Measurements from ENCODE around the gene SPTLC3. TPM values are rescaled to one million over a fixed set of nuclear protein-coding genes. Genes with fewer than 3 reads are reported as not detected.
"Not testable (repeated sequence)": the region's sequence is repeated elsewhere in the genome, so short reads cannot be mapped to it uniquely, and the experiment has no call there.

SPTLC3 gene
- total and polyA plus RNA-seq, 7 experiments from 2014 or later = 0.24 to 2.4 (median 0.73) TPM

DNA sequence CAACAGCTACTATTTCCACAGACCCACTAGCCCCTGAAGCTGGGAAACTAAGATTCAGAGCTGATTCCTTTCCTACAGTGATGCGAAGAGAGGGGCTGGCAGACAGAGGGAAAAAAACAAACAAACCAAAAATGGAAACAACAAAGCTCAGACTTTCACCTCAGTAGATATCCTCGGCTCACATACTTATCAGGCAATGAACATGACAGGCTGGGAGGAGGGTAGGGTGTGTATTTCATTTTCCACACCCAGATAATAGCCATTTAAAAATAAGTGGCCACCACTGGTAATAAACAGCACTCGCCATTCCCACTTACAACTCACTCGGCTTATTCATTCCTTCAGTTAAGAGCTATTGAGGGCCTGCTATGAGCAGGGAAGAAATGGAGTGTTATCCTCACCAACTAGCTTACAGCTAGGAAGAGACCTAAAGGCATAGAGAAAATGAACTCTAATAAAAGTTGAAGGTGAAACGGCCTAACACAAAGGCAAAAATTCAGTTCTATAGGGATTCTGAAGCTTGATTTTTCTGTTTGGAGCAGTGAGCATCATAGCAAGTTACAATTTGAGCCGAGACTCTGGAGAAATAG is 32.0 kb upstream of the SPTLC3 start:
- CTCF ChIA-PET = no interaction called here
- POLR2A ChIA-PET = no interaction called here
- intact Hi-C loops (cut with micrococcal nuclease) = no loop called here

DNA sequence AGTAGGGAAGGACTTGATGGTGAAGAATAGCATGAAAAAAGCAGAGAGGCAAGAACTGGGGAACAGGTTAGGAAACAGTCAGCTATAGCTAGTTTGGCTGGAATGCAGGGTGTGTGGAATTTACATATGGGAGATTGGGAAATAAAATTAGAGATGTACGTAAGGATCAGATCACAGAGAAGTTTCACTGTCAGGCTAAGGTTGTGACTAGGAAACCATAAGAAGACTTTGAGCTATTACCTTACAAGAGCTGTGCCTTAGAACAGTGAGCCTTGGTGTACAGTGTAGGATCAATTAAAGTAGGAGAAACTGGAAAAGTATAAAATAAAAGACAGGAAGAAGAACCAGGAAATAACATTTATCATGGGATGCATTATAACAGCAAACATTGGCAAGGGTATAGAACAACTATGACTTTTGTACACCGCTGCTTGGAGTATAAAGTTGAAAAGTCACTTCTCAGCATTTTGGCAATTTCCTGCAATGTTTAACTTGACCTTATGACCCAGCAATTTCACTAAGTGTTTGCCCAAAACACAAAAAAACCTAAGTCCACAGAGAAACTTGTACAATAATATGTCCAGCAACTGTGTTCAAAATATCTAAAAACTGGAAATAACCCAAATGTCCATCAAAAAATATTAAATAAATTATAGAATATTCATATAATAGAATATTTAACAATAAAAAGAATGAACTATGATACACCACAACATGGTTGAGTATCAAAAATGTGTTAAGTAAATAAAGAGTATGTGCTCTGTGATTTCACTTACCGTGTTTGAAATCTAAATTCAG is 31.2 kb upstream of the SPTLC3 start:
- CTCF ChIA-PET = no interaction called here
- no peak overlapping the region for H3K27ac Mint-ChIP-seq
- no peaks in the 10 kb centered on the region for H3K4me1 ChIP-seq (ENCODE audit: control insufficient read depth in 2 of 2, insufficient read depth in 2 of 2, low read length in 2 of 2)
- no peak overlapping the region for H3K4me3 Mint-ChIP-seq
- no peaks in the 10 kb centered on the region for H3K9me3 ChIP-seq (ENCODE audit: control insufficient read depth in 2 of 3, low read length in 3 of 3)
- peaks cover 6 to 21% (median 14%) of the 10 kb centered on the region in 5 donors for H3K27me3 Mint-ChIP-seq
- H3K27ac ChIP-seq (ENCODE audit: low read depth, low read length) = no peak overlapping the region
- no peaks in the 10 kb centered on the region for H3K4me1 Mint-ChIP-seq
- H3K27me3 ChIP-seq (ENCODE audit: control insufficient read depth in 2 of 2, insufficient read depth in 2 of 2, low read length in 2 of 2) = no peaks in the 10 kb centered on the region
- intact Hi-C loops (cut with micrococcal nuclease) = no loop called here
- peaks cover 0 to 1% (median 0%) of the 10 kb centered on the region in 11 donors for H3K9me3 Mint-ChIP-seq
- no peak for ATAC-seq
- no peaks in the 10 kb centered on the region for H3K36me3 Mint-ChIP-seq
- no peak for DNase-seq
- POLR2A ChIA-PET = no interaction called here
- no peak overlapping the region for H3K4me3 ChIP-seq (ENCODE audit: low read length)
- no peaks in the 10 kb centered on the region for H3K36me3 ChIP-seq (ENCODE audit: control insufficient read depth in 2 of 3, insufficient read depth in 3 of 3, low read length in 3 of 3)

More for the DNA sequence above, 32.0 kb upstream of the SPTLC3 start:
- Mint-ChIP-seq H3K36me3 (no peaks in the 10 kb centered on the region), H3K4me3 (no peak overlapping the region), H3K4me1 (no peaks in the 10 kb centered on the region), H3K9me3 (peaks cover 0 to 1% (median 0%) of the 10 kb centered on the region in 11 donors), H3K27me3 (peaks cover 6 to 21% (median 14%) of the 10 kb centered on the region in 5 donors), H3K27ac (no peak overlapping the region)
- Histone ChIP-seq H3K4me3 (ENCODE audit: low read length) (no peak overlapping the region), H3K27ac (ENCODE audit: low read depth, low read length) (no peak overlapping the region), H3K36me3 (ENCODE audit: control insufficient read depth in 2 of 3, insufficient read depth in 3 of 3, low read length in 3 of 3) (no peaks in the 10 kb centered on the region), H3K9me3 (ENCODE audit: control insufficient read depth in 2 of 3, low read length in 3 of 3) (no peaks in the 10 kb centered on the region), H3K27me3 (ENCODE audit: control insufficient read depth in 2 of 2, insufficient read depth in 2 of 2, low read length in 2 of 2) (no peaks in the 10 kb centered on the region), H3K4me1 (ENCODE audit: control insufficient read depth in 2 of 2, insufficient read depth in 2 of 2, low read length in 2 of 2) (no peaks in the 10 kb centered on the region)
- DNase-seq (no peak), ATAC-seq (no peak)

GRCh38 chr20:12978126-12978394 is 30.7 kb upstream of the SPTLC3 start:
- CTCF ChIA-PET = no interaction called here

GRCh38 chr20:12978613-12979495 is 29.9 kb upstream of the SPTLC3 start:
- Histone ChIP-seq H3K36me3 (ENCODE audit: control insufficient read depth in 2 of 3, insufficient read depth in 3 of 3, low read length in 3 of 3) (no peaks in the 10 kb centered on the region), H3K9me3 (ENCODE audit: control insufficient read depth in 2 of 3, low read length in 3 of 3) (no peaks in the 10 kb centered on the region), H3K27ac (ENCODE audit: low read depth, low read length) (no peak overlapping the region), H3K4me3 (ENCODE audit: low read length) (no peak overlapping the region), H3K4me1 (ENCODE audit: control insufficient read depth in 2 of 2, insufficient read depth in 2 of 2, low read length in 2 of 2) (no peaks in the 10 kb centered on the region), H3K27me3 (ENCODE audit: control insufficient read depth in 2 of 2, insufficient read depth in 2 of 2, low read length in 2 of 2) (no peaks in the 10 kb centered on the region)
- no peak overlapping the region for H3K4me3 Mint-ChIP-seq
- ATAC-seq = no peak
- ChIA-PET POLR2A (interaction anchor here (0.6 kb wide), 1 partner anchor 31 kb away, joined by 3 read pairs; no protein-coding TSS in a partner anchor), CTCF (no interaction called here)
- H3K9me3 Mint-ChIP-seq = peaks cover 0 to 1% (median 0%) of the 10 kb centered on the region in 11 donors
- intact Hi-C loops (cut with micrococcal nuclease) = no loop called here
- no peak overlapping the region for H3K27ac Mint-ChIP-seq
- DNase-seq = no peak
- no peaks in the 10 kb centered on the region for H3K4me1 Mint-ChIP-seq
- peaks cover 1 to 22% (median 14%) of the 10 kb centered on the region in 5 donors for H3K27me3 Mint-ChIP-seq
- H3K36me3 Mint-ChIP-seq = no peaks in the 10 kb centered on the region

More at GRCh38 chr20:12978126-12978394, 30.7 kb upstream of the SPTLC3 start:
- Histone ChIP-seq H3K4me1 (ENCODE audit: control insufficient read depth in 2 of 2, insufficient read depth in 2 of 2, low read length in 2 of 2) (no peaks in the 10 kb centered on the region), H3K27me3 (ENCODE audit: control insufficient read depth in 2 of 2, insufficient read depth in 2 of 2, low read length in 2 of 2) (no peaks in the 10 kb centered on the region), H3K36me3 (ENCODE audit: control insufficient read depth in 2 of 3, insufficient read depth in 3 of 3, low read length in 3 of 3) (no peaks in the 10 kb centered on the region), H3K4me3 (ENCODE audit: low read length) (no peak overlapping the region), H3K27ac (ENCODE audit: low read depth, low read length) (no peak overlapping the region), H3K9me3 (ENCODE audit: control insufficient read depth in 2 of 3, low read length in 3 of 3) (no peaks in the 10 kb centered on the region)
- H3K27me3 Mint-ChIP-seq = peaks cover 6 to 21% (median 14%) of the 10 kb centered on the region in 5 donors
- H3K36me3 Mint-ChIP-seq = no peaks in the 10 kb centered on the region
- DNase-seq = no peak
- H3K4me3 Mint-ChIP-seq = no peak overlapping the region
- no peak for ATAC-seq
- peaks cover 0 to 1% (median 0%) of the 10 kb centered on the region in 11 donors for H3K9me3 Mint-ChIP-seq
- intact Hi-C loops (cut with micrococcal nuclease) = no loop called here
- H3K27ac Mint-ChIP-seq = no peak overlapping the region
- POLR2A ChIA-PET = interaction anchor here (0.6 kb wide), 1 partner anchor 32 kb away, joined by 3 read pairs; no protein-coding TSS in a partner anchor
- no peaks in the 10 kb centered on the region for H3K4me1 Mint-ChIP-seq

DNA sequence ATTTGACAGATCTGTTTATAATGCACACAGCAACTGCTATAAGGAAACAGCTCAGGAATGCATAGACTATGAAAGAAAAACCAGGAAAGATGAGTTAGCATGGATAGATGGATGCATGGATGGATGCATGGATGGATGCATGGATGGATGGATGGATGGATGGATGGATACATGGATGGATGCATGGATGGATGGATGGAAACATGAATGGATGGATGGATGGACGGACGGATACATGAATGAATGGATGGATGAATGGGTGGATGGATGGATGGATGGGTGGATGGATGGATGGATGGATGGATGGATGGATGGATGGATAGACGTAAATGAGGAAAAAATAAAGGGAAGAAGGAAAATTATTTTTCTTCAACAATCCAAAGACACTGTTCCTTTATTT is 29.1 kb upstream of the SPTLC3 start:
- H3K4me1 ChIP-seq (ENCODE audit: control insufficient read depth in 2 of 2, insufficient read depth in 2 of 2, low read length in 2 of 2); H3K4me3 Mint-ChIP-seq; H3K27ac ChIP-seq (ENCODE audit: low read depth, low read length); POLR2A ChIA-PET; CTCF ChIA-PET; H3K36me3 Mint-ChIP-seq; H3K36me3 ChIP-seq (ENCODE audit: control insufficient read depth in 2 of 3, insufficient read depth in 3 of 3, low read length in 3 of 3); H3K27me3 ChIP-seq (ENCODE audit: control insufficient read depth in 2 of 2, insufficient read depth in 2 of 2, low read length in 2 of 2); ATAC-seq; H3K4me1 Mint-ChIP-seq; H3K4me3 ChIP-seq (ENCODE audit: low read length); intact Hi-C loops (cut with micrococcal nuclease); DNase-seq; H3K9me3 Mint-ChIP-seq; H3K9me3 ChIP-seq (ENCODE audit: control insufficient read depth in 2 of 3, low read length in 3 of 3); H3K27ac Mint-ChIP-seq: not testable (repeated sequence)
- H3K27me3 Mint-ChIP-seq = peaks cover 1 to 21% (median 14%) of the 10 kb centered on the region in 5 donors

GRCh38 chr20:12982098-12982497 is 26.7 kb upstream of the SPTLC3 start:
- Histone ChIP-seq H3K27me3 (ENCODE audit: control insufficient read depth in 2 of 2, insufficient read depth in 2 of 2, low read length in 2 of 2) (no peaks in the 10 kb centered on the region), H3K36me3 (ENCODE audit: control insufficient read depth in 2 of 3, insufficient read depth in 3 of 3, low read length in 3 of 3) (no peaks in the 10 kb centered on the region), H3K27ac (ENCODE audit: low read depth, low read length) (no peak overlapping the region), H3K4me3 (ENCODE audit: low read length) (no peak overlapping the region), H3K9me3 (ENCODE audit: control insufficient read depth in 2 of 3, low read length in 3 of 3) (no peaks in the 10 kb centered on the region), H3K4me1 (ENCODE audit: control insufficient read depth in 2 of 2, insufficient read depth in 2 of 2, low read length in 2 of 2) (no peaks in the 10 kb centered on the region)
- ATAC-seq (no peak), DNase-seq (no peak)
- CTCF ChIA-PET = no interaction called here
- Mint-ChIP-seq H3K4me1 (peaks cover 0 to 3% (median 0%) of the 10 kb centered on the region in 7 donors), H3K36me3 (no peaks in the 10 kb centered on the region), H3K27ac (no peak overlapping the region), H3K27me3 (peaks cover 1 to 21% (median 14%) of the 10 kb centered on the region in 5 donors), H3K4me3 (no peak overlapping the region), H3K9me3 (peaks cover 0 to 1% (median 0%) of the 10 kb centered on the region in 11 donors)
- intact Hi-C loops (cut with micrococcal nuclease) = no loop called here
- POLR2A ChIA-PET = no interaction called here
